D721Med (cell line): ENCODE data around the gene CA9.
A peak's percentile ranks its signal among the peaks of the same experiment; 100 is the strongest.

Experiments
- DNase-seq: peaks from one replicate; pipeline ENCODE4 v3.0.0; 2011; ENCODE audit warnings: low spot score; ENCODE audit not compliant: insufficient read length
- FAIRE-seq: peaks from 2 replicates; lab custom pipeline; 2011; peaks lifted over from hg19 to GRCh38; lab: Jason Lieb, UNC
- TF ChIP-seq, protein P1 (sequence below): IDR thresholded peaks from 2 replicates; pipeline ENCODE4 v1.5.1; 2012; ENCODE audit warnings: mild to moderate bottlenecking, control low read depth; ENCODE audit not compliant: insufficient read depth; ENCODE audit errors: missing control alignments

CA9 gene

DNA sequence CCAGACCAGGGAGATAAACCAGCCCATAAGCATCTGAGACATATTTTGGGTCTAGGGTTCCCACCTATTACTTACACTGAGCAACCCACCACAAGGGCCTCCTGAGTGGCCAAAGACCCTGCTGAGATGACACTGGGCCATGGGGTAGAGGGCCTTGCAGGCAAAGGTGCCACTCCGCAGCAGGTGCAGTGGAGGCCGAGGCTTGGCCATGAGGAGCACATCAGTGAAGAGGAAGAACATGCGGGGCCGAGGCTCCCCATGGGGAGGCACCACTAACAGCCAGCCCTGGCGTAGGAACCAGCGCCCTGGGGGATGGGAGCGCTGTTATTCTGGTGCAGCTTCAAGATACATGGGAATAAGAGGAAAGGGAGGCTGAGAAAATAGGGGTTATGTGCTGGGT is 11.3 kb upstream of the CA9 start:
- no peak for FAIRE-seq

DNA sequence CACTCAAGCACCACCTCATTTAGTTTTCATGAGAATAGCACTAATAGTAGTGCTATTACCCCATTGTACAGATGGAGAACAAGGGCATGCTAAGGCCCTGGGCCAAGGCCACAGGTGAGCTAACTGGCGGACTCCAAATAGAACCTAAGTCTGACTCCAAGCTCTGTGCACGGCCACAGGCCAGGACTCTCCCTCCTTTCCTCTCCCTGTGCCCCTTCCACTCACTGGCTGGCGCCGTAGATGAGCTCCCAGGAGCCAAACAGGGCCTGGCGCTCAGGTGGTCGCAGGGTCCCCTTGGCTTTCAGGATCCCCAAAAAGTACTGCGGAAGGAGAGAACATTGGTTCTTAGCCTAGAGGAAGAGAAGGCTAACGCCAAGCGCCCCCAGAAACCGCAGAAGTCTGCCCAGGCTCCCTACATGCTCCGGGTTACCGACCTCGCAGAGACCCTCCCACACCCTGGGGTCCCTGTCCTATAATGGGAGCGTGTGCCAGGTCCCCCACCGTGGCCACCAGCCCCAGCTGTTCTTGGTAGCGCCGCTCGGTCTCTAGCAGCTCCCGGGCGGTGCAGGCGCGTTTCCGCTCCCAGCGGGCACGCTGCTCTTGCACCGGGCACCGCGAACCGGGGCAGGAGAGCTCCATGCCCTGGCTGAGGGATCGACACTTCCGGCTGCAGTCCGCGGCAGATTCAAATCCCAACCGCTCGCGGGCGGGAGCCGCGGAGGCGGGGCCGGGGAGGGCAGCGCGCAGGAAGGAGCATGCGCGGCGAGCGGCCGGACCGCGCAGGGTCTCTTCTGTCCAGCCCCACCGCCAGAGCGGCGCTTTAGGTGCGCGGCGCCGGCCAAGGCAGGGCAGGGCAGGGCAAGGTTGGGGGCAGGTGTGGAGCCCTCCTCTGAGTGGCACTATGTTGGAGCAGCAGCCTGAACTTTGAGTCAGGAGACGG is 8.9 kb upstream of the CA9 start, which contains the start of gene ARHGEF39:
ARHGEF39 (minus strand) TSS at position 665 of the 940 bp plus-strand sequence; CDS start at position 639, 26 bp downstream.
- peak; percentile 98 for DNase-seq
- no peak for FAIRE-seq
- TF ChIP-seq, protein P1, sequence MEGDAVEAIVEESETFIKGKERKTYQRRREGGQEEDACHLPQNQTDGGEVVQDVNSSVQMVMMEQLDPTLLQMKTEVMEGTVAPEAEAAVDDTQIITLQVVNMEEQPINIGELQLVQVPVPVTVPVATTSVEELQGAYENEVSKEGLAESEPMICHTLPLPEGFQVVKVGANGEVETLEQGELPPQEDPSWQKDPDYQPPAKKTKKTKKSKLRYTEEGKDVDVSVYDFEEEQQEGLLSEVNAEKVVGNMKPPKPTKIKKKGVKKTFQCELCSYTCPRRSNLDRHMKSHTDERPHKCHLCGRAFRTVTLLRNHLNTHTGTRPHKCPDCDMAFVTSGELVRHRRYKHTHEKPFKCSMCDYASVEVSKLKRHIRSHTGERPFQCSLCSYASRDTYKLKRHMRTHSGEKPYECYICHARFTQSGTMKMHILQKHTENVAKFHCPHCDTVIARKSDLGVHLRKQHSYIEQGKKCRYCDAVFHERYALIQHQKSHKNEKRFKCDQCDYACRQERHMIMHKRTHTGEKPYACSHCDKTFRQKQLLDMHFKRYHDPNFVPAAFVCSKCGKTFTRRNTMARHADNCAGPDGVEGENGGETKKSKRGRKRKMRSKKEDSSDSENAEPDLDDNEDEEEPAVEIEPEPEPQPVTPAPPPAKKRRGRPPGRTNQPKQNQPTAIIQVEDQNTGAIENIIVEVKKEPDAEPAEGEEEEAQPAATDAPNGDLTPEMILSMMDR: peak; percentile 27

More for the DNA sequence above, 11.3 kb upstream of the CA9 start:
- TF ChIP-seq, protein P1: no peak
- DNase-seq: no peak

DNA sequence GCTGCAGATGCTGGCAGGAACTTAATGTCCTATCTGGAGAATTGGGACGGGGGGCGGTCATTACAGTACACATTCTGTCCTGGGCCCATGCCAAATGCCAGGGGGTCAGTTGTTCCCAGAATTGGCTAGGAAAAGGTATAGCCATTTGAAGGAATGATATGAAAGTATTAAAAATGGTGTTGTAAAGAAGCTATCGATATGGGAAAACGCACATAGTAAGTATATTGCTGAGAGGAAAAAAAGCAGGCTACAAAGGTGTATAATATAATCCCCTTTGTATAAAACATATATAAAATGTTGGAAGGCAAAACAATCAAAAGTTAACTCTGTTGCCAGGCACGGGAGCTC is 8.3 kb upstream of the CA9 start:
- FAIRE-seq (no peak), DNase-seq (no peak)
- TF ChIP-seq, protein P1: no peak

DNA sequence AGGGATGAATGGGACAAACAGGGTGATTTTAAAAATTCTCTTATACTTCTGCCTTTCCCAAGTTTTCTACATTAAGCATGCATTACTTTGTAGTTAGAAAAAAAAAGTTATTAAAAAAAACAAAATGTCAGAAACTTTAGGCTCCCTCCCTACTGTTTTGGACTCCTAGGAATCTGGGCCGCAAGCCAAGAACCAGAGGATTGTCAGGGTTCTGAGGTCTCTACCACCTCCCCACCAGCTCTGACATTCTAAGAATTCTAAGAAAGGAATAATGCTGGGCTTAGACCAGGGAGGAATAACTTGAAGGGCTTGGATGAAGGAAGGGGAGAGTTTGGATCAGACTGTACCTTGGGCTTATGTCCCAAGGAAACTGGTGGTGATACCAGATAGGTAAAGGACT is 7.7 kb upstream of the CA9 start:
- DNase-seq (no peak), FAIRE-seq (no peak)

DNA sequence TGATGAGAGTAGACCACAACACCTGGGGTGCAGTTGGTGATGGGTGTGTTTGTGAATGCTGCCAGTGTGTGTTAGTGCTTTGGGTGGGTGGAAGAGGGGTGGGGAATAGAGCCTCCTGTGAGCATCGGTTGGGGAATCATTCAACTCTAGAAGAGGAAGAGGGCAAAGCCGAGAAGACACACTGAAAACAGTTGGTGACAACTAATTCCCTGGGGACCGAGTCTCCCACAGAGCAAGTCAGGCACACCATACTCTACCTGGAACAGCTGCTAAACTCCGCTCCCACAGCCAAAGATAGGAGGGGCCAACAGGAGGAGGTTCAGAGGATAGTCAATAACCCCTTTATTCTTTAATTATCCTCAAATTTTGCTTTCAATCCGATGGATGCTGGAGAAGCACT is 7.2 kb upstream of the CA9 start:
- TF ChIP-seq, protein P1: no peak
- DNase-seq (no peak), FAIRE-seq (no peak)

More for the DNA sequence above, 7.7 kb upstream of the CA9 start:
- TF ChIP-seq, protein P1: no peak

DNA sequence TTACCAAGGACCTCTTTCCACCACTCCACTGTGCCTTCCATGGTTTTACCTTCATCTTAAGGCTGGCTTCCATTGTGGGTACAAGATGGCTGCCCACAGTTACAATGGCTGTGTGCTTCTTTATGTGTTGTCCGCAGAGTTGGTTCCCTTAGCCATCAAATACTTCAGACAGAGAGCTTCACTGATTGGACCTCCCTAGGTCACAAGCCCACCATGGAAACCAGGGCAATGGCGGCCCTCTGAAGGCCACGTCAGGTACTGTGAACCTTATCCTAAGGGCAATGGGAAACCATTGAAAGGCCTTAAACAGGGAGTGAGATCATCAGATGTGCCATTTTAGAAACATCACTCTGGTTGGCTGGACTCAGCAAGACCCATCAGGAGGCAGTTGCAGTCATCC is 5.8 kb upstream of the CA9 start:
- no peak for FAIRE-seq
- DNase-seq: no peak
- TF ChIP-seq, protein P1: no peak
